GM11168 (cell line): ENCODE measurements around the gene CSTF3.
"Not testable (repeated sequence)": the region's sequence is repeated elsewhere in the genome, so short reads cannot be mapped to it uniquely, and the experiment has no call there.

Experiments
- in situ Hi-C: fragments of 300-500 bp; cut with MboI; formaldehyde crosslinking; loops from one replicate; pipeline ENCODE4 v1.12.0; 2022; ENCODE audit warnings: low sequenced_read_pairs; ENCODE audit not compliant: unreplicated experiment

The CSTF3 gene

GRCh38 chr11:33162831-33163230 lies 1.6 kb upstream of the CSTF3 start:
- in situ Hi-C loops, result no loop called here

- in situ Hi-C loops, result no loop called here
Measured at GRCh38 chr11:33160587-33160986, 693 bp downstream of the CSTF3 start.

DNA sequence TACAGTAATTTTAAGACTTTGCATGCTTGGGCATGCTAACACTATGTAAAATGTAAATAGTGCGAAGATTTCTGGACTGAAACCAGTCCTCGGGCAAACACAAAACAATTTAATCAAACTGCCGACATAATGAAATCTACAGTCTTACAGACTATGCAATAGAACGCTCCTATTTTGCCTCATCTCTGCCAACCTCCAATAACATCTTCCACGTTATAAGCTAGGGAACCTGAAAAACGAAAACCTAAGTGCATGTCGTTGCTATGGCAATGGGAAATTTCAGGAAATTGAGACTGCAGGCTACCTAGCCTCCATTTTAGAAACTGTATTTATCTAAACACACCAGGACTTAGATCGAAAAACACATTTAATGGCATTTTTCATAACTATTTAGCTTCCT lies 1.1 kb downstream of the CSTF3 start:
- in situ Hi-C loops, result no loop called here

DNA sequence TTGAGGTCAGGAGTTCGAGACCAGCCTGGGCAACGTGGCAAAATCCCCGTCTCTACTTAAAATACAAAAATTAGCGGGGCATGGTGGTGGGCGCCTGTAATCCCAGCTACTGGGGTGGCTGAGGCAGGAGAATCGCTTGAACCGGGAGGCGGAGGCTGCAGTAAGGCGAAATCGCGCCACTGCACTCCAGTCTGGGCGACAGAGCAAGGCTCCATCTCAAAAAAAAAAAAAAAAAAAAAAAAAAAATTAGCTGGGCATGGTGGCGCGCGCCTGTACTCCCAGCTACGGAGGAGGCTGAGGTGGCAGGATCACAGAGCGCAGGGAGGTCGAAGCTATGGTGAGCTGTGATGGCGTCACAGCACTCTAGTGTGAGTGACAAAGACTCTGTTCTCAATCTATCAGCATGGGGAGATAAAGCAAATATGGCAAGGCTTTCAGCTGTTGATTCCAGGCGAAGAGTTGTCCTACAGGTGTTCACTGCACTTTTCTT lies 1.9 kb downstream of the CSTF3 start:
- in situ Hi-C loops, result not testable (repeated sequence)

GRCh38 chr11:33158596-33159275 lies 2.5 kb downstream of the CSTF3 start:
- in situ Hi-C loops, result no loop called here

- in situ Hi-C loops, result no loop called here
Measured at GRCh38 chr11:33157103-33158027, 3.9 kb downstream of the CSTF3 start.

DNA sequence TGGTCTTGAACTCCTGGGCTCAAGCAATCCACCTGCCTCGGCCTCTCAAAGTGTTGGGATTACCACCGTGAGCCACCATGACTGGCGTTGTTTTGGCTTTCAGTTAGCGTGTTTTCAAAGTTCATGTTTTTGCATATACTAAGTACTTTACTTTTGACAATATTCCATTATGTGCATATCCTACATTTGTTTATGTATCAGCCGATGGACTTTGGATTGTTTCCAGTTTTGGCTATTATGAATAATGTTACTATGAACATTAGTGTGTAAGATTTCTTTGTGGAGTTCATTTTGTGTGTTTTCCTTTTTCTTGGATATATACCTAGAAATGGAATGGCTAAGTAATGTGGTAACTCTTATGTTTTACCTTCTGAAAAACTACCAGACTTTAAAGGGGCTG lies 9.9 kb downstream of the CSTF3 start:
- in situ Hi-C loops, result no loop called here

- in situ Hi-C loops, result no loop called here
Measured at GRCh38 chr11:33147559-33147958, 13.7 kb downstream of the CSTF3 start.

- in situ Hi-C loops, result no loop called here
Measured at GRCh38 chr11:33135768-33136443, 25.4 kb downstream of the CSTF3 start.

- in situ Hi-C loops, result no loop called here
Measured at GRCh38 chr11:33135216-33135615, 26.1 kb downstream of the CSTF3 start.

DNA sequence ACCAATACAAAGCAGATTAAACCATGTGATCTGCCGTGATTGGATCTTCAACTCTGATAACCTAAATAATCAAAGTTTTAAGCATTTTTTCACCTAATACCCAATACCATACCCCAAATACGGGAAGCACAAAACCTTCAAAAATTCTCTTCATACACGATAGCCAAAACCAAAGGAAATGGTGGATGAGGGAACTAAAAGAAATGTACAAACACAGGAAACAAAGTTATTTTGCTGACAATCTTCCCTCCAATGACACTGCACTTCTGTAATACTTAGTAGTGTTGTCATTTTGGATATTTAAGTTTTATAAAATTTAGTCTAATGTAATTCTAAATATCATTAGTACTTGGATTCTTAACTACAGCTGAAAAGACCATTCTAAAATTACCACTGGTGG lies 27.0 kb downstream of the CSTF3 start:
- in situ Hi-C loops, result no loop called here

DNA sequence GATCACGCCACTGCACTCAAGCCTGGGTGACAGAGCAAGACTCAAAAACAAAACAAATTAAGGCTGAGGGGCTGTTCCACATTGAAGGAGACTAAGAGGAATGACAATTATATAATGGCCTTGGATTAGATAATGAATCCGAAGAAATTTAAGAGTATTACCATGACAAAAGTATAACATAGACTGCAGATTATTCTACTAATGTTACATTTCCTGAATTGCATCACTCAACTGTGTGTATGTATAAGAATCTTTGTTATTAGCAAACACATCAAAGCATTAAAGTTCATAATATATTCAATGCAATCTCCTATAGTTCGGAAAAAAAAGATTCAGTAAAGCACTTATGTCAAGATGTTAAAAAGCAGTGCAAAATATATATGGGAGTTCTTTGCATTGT lies 27.5 kb downstream of the CSTF3 start:
- in situ Hi-C loops, result no loop called here

DNA sequence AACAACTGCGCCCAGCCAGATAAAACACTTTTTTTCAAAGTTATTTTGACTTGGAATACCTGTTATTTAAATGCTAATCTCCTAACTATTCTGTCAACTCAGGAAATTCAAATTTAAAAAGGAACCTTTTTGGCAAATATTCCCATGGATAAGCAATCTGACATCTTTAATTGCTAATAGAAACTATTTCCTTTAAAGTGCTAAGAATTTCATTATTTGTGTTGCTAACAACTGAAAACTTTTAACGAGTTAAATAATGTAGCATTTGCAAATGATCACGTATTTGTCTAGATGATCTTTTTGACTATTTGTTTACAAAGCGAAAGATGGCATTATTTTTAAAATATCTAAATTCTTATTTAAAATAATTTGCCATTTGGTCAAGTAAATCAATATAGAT lies 28.8 kb downstream of the CSTF3 start:
- in situ Hi-C loops, result no loop called here

- in situ Hi-C loops, result no loop called here
Measured at GRCh38 chr11:33128739-33129138, 32.5 kb downstream of the CSTF3 start.

GRCh38 chr11:33125611-33126010 lies 35.7 kb downstream of the CSTF3 start:
- in situ Hi-C loops, result no loop called here

- in situ Hi-C loops, result no loop called here
Measured at GRCh38 chr11:33125025-33125424, 36.3 kb downstream of the CSTF3 start.

DNA sequence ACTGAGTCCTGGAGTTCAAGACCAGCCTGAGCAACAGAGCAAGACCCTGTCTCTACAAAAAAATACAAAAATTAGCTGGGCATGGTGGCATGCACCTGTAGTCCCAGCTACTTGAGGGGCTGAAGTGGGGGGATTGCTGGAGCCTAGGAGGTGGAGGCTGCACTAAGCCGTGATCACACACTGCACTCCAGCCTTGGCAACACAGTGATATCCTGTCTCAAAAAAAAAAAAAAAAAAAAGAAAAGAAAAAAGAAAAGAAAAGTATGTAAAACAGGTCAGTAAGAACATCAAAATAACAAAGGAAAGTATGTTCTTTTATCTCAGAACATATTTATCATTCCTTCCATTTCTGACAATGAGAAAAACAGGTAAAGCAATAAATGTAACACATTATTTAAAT lies 38.6 kb downstream of the CSTF3 start:
- in situ Hi-C loops, result not testable (repeated sequence)

DNA sequence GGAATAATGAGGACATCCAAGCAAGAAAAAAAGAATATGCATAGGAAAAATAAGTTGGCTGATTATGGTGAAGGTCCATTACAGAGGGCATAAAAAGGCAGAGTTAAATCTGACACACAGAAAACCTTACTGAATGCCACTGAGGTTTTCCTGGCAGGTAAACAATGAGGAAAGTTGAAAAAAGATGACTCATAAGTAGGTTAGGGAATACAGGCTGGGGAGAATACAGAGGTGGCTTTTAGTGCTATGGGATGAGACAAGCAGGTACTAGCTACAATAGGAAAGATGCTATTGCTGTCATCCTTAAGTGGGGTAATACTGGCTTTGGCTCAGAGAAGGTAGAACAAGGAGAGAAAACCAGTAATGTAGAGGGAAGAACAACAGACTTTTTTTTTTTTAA lies 44.7 kb downstream of the CSTF3 start:
- in situ Hi-C loops, result no loop called here

- in situ Hi-C loops, result no loop called here
Measured at GRCh38 chr11:33110083-33110482, 51.2 kb downstream of the CSTF3 start.

GRCh38 chr11:33109294-33109895 lies 51.9 kb downstream of the CSTF3 start:
- in situ Hi-C loops, result no loop called here
